ENCODE data around the gene MAP4.

Gene MAP4

DNA sequence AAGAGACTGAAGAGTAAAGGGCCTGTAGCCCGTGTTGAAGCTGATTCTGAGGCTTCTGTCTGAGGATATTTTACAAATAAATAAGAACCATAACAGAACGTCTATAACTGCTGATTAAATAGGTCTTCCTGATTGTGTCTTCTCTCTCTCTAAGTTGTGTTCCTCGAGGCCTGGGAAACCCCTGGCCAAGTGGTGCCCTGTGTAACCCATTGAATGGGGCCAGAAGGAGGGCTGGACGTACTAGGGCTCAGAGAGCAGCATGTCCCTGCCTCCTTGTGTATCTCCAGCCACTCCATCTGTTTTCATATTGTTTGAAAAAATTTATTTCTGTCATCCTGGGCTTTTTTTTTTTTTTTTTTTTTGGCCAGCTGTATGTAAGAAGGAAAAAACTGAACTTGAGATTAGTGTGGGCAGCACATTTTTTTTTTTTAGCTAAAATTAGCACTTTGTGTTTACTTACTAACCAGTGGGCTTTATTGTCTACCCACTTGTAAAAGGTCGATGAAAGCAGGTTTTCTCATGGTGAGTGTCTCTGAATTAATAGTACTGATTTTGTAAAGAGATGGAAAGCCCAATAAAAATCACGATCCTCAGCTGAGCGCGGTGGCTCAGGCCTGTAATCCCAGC, 202.6 kb downstream of the MAP4 start:
- ATAC-seq = no peak
- no peak for TF ChIP-seq ZFP30 (CRISPR knock-in tag; IDR thresholded peaks at IDR 0.05)
- no peak for TF ChIP-seq ZNF565 (CRISPR knock-in tag; conservative IDR thresholded peaks at IDR 0.05; ENCODE audit: low read depth)
- no peak for TF ChIP-seq OSR1 (CRISPR knock-in tag; IDR thresholded peaks at IDR 0.05)
- no peak for TF ChIP-seq PPARA (CRISPR knock-in tag; IDR thresholded peaks at IDR 0.05; ENCODE audit: borderline replicate concordance)
- no peak for TF ChIP-seq ESRRG (CRISPR knock-in tag; IDR thresholded peaks at IDR 0.05)
- no peak for TF ChIP-seq SNAI2 (CRISPR knock-in tag; IDR thresholded peaks at IDR 0.05)
- TF ChIP-seq, protein P1, sequence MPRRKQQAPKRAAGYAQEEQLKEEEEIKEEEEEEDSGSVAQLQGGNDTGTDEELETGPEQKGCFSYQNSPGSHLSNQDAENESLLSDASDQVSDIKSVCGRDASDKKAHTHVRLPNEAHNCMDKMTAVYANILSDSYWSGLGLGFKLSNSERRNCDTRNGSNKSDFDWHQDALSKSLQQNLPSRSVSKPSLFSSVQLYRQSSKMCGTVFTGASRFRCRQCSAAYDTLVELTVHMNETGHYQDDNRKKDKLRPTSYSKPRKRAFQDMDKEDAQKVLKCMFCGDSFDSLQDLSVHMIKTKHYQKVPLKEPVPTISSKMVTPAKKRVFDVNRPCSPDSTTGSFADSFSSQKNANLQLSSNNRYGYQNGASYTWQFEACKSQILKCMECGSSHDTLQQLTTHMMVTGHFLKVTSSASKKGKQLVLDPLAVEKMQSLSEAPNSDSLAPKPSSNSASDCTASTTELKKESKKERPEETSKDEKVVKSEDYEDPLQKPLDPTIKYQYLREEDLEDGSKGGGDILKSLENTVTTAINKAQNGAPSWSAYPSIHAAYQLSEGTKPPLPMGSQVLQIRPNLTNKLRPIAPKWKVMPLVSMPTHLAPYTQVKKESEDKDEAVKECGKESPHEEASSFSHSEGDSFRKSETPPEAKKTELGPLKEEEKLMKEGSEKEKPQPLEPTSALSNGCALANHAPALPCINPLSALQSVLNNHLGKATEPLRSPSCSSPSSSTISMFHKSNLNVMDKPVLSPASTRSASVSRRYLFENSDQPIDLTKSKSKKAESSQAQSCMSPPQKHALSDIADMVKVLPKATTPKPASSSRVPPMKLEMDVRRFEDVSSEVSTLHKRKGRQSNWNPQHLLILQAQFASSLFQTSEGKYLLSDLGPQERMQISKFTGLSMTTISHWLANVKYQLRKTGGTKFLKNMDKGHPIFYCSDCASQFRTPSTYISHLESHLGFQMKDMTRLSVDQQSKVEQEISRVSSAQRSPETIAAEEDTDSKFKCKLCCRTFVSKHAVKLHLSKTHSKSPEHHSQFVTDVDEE (CRISPR knock-in tag; IDR thresholded peaks at IDR 0.05) = no peak
- TF ChIP-seq, protein P2, sequence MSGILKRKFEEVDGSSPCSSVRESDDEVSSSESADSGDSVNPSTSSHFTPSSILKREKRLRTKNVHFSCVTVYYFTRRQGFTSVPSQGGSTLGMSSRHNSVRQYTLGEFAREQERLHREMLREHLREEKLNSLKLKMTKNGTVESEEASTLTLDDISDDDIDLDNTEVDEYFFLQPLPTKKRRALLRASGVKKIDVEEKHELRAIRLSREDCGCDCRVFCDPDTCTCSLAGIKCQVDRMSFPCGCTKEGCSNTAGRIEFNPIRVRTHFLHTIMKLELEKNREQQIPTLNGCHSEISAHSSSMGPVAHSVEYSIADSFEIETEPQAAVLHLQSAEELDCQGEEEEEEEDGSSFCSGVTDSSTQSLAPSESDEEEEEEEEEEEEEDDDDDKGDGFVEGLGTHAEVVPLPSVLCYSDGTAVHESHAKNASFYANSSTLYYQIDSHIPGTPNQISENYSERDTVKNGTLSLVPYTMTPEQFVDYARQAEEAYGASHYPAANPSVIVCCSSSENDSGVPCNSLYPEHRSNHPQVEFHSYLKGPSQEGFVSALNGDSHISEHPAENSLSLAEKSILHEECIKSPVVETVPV (CRISPR knock-in tag; IDR thresholded peaks at IDR 0.05) = no peak
- no peak for TF ChIP-seq ISL1 (CRISPR knock-in tag; IDR thresholded peaks at IDR 0.05)
- no peak for TF ChIP-seq GLIS3 (CRISPR knock-in tag; IDR thresholded peaks at IDR 0.05)
- TF ChIP-seq, protein P3, sequence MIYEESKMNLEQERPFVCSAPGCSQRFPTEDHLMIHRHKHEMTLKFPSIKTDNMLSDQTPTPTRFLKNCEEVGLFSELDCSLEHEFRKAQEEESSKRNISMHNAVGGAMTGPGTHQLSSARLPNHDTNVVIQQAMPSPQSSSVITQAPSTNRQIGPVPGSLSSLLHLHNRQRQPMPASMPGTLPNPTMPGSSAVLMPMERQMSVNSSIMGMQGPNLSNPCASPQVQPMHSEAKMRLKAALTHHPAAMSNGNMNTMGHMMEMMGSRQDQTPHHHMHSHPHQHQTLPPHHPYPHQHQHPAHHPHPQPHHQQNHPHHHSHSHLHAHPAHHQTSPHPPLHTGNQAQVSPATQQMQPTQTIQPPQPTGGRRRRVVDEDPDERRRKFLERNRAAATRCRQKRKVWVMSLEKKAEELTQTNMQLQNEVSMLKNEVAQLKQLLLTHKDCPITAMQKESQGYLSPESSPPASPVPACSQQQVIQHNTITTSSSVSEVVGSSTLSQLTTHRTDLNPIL (CRISPR knock-in tag; IDR thresholded peaks at IDR 0.05; ENCODE audit: low read depth) = no peak
- no peak for TF ChIP-seq ARNTL (CRISPR knock-in tag; IDR thresholded peaks at IDR 0.05; ENCODE audit: borderline replicate concordance, low read depth)
- no peak for TF ChIP-seq TCF4 (CRISPR knock-in tag; IDR thresholded peaks at IDR 0.05; ENCODE audit: borderline replicate concordance)
- TF ChIP-seq CSDC2 (CRISPR knock-in tag; IDR thresholded peaks at IDR 0.05) = no peak
- TF ChIP-seq ZNF8 (CRISPR knock-in tag; IDR thresholded peaks at IDR 0.05) = no peak
- TF ChIP-seq, protein P4, sequence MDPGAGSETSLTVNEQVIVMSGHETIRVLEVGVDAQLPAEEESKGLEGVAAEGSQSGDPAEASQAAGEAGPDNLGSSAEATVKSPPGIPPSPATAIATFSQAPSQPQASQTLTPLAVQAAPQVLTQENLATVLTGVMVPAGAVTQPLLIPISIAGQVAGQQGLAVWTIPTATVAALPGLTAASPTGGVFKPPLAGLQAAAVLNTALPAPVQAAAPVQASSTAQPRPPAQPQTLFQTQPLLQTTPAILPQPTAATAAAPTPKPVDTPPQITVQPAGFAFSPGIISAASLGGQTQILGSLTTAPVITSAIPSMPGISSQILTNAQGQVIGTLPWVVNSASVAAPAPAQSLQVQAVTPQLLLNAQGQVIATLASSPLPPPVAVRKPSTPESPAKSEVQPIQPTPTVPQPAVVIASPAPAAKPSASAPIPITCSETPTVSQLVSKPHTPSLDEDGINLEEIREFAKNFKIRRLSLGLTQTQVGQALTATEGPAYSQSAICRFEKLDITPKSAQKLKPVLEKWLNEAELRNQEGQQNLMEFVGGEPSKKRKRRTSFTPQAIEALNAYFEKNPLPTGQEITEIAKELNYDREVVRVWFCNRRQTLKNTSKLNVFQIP (CRISPR knock-in tag; IDR thresholded peaks at IDR 0.05; ENCODE audit: borderline replicate concordance, low read depth) = no peak
- TF ChIP-seq ZFP3 (CRISPR knock-in tag; IDR thresholded peaks at IDR 0.05) = no peak
- no peak for TF ChIP-seq TOX (CRISPR knock-in tag; IDR thresholded peaks at IDR 0.05; ENCODE audit: borderline replicate concordance)
- TF ChIP-seq ZNF70 (CRISPR knock-in tag; IDR thresholded peaks at IDR 0.05) = no peak

DNA sequence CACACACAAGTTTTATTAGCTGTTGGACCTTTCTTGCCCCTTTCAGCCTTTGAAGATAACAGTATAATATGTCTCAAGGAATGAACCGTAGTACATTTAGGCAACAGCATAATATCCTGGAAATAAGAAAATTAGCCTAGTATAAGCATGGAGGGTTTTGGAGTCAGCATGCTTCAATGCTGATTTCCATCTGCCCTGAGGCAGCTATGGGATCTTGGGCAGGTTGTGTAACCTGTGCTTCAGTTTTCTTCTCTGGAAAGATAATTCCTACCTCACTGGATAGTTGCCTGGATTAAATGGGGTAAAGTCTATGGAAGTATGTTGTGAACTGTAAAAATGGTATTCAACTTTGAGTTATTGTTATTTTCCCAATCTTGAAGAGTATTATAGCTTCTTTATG, 211.6 kb downstream of the MAP4 start:
- TF ChIP-seq, protein P4 (CRISPR knock-in tag; IDR thresholded peaks at IDR 0.05; ENCODE audit: borderline replicate concordance, low read depth) = no peak
- no peak for TF ChIP-seq TCF4 (CRISPR knock-in tag; IDR thresholded peaks at IDR 0.05; ENCODE audit: borderline replicate concordance)
- no peak for TF ChIP-seq ZNF8 (CRISPR knock-in tag; IDR thresholded peaks at IDR 0.05)
- ATAC-seq = no peak

DNA sequence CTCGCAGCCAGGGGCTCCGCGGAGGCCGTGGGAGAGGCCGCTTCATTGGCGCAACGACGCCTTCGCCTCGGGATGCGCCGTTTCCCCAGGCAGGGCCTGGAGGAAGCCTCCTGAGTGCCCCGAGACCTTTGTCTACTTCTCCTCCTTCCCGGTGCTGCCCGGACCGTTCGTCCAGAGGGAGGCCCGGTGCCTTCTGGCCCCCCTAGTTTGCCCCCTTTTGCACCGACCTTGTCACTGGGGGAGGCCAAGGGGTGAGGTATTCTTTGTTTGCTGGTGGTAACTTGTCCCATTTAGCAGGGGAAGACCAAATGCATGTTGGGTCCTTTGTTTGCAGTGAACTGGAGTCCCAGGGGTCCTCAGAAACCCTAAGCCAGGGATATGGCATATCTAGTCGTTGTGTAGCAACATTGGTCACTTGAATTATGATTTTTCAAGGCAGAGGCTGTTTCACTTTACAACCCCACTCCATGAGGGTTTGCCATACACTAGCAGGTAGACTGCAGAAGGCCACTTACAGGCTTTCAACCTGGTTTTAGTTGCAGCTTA, 212.7 kb downstream of the MAP4 start:
- TF ChIP-seq, protein P5, sequence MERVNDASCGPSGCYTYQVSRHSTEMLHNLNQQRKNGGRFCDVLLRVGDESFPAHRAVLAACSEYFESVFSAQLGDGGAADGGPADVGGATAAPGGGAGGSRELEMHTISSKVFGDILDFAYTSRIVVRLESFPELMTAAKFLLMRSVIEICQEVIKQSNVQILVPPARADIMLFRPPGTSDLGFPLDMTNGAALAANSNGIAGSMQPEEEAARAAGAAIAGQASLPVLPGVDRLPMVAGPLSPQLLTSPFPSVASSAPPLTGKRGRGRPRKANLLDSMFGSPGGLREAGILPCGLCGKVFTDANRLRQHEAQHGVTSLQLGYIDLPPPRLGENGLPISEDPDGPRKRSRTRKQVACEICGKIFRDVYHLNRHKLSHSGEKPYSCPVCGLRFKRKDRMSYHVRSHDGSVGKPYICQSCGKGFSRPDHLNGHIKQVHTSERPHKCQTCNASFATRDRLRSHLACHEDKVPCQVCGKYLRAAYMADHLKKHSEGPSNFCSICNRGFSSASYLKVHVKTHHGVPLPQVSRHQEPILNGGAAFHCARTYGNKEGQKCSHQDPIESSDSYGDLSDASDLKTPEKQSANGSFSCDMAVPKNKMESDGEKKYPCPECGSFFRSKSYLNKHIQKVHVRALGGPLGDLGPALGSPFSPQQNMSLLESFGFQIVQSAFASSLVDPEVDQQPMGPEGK (CRISPR knock-in tag; IDR thresholded peaks at IDR 0.05; ENCODE audit: borderline replicate concordance) = no peak
- TF ChIP-seq ZFP30 (CRISPR knock-in tag; IDR thresholded peaks at IDR 0.05) (no peak), ZNF70 (CRISPR knock-in tag; IDR thresholded peaks at IDR 0.05) (no peak), ESRRG (CRISPR knock-in tag; IDR thresholded peaks at IDR 0.05) (no peak), BACH2 (CRISPR knock-in tag; IDR thresholded peaks at IDR 0.05; ENCODE audit: borderline replicate concordance) (no peak), SNAI2 (CRISPR knock-in tag; IDR thresholded peaks at IDR 0.05) (no peak), ISL1 (CRISPR knock-in tag; IDR thresholded peaks at IDR 0.05) (no peak), OSR1 (CRISPR knock-in tag; IDR thresholded peaks at IDR 0.05) (no peak)
- no peak; the same call in 2 of the 3 replicates for ATAC-seq
